H1 (cell line): Measurements from ENCODE around the gene PRR19. TPM values are rescaled to one million over a fixed set of nuclear protein-coding genes. Genes with fewer than 3 reads are reported as not detected.

Source experiments
- CTCF ChIA-PET: fragments of 300-600 bp; sonication (Branson Sonifier 250); formaldehyde crosslinking; loops from one replicate; lab custom pipeline; 2021; ENCODE audit not compliant: partially characterized antibody; lab: Charles Lee
- POLR2A ChIA-PET: fragments of 300-600 bp; sonication (Branson Sonifier 250); formaldehyde crosslinking; loops from one replicate; lab custom pipeline; 2021; ENCODE audit warnings: inconsistent platforms; ENCODE audit not compliant: partially characterized antibody; lab: Charles Lee
- DNase-seq, 2 experiments: peaks; one replicate each; pipeline versions ENCODE4 v3.0.0 to v3.0.0-alpha.2; 2010 to 2022; ENCODE audit warnings: low spot score in 2 of 2, low read depth in 1 of 2, mixed read lengths in 1 of 2
- FAIRE-seq: peaks from 2 replicates; lab custom pipeline; 2011; peaks lifted over from hg19 to GRCh38; lab: Jason Lieb, UNC
- H2AFZ ChIP-seq: 2 replicates; pipeline ENCODE4 v1.8.1; 2012; ENCODE audit warnings: low read length, inconsistent platforms
- H2AK5ac ChIP-seq: 2 replicates; pipeline ENCODE4 v1.6.1; 2013; ENCODE audit warnings: low read depth, low read length
- H2BK120ac ChIP-seq: replicated peaks from 2 replicates; pipeline ENCODE3; 2013; ENCODE audit warnings: low read depth, low read length, inconsistent platforms
- H2BK12ac ChIP-seq: 2 replicates; pipeline ENCODE4 v1.6.1; 2013; ENCODE audit warnings: low read depth, low read length
- H2BK15ac ChIP-seq: 2 replicates; pipeline ENCODE4 v1.6.1; 2013; ENCODE audit warnings: low read length
- H2BK20ac ChIP-seq: 2 replicates; pipeline ENCODE4 v1.6.1; 2013; ENCODE audit warnings: low read length
- H2BK5ac ChIP-seq: 2 replicates; pipeline ENCODE4 v1.6.1; 2013; ENCODE audit warnings: low read depth, low read length
- H3K14ac ChIP-seq: 2 replicates; pipeline ENCODE4 v1.6.1; 2013; ENCODE audit warnings: inconsistent platforms; ENCODE audit not compliant: insufficient read length
- H3K18ac ChIP-seq: 2 replicates; pipeline ENCODE4 v1.6.1; 2013; ENCODE audit warnings: low read length; ENCODE audit errors: extremely low read depth
- H3K23ac ChIP-seq: 2 replicates; pipeline ENCODE4 v1.6.1; 2013; ENCODE audit warnings: inconsistent platforms; ENCODE audit not compliant: insufficient read length
- H3K23me2 ChIP-seq: 2 replicates; pipeline ENCODE4 v1.6.1; 2013; ENCODE audit warnings: low read depth, low read length
- H3K27ac ChIP-seq: 2 replicates; pipeline ENCODE4 v1.6.1; 2011; ENCODE audit warnings: low read depth, low read length, inconsistent platforms
- H3K27me3 ChIP-seq, 4 experiments: replicated peaks in 1 of 4; 1 replicate in 1 of 4; 2 replicates in 3 of 4; pipeline versions ENCODE4 v1.6.1 to v1.8.1; 2011 to 2013; ENCODE audit warnings: low read length in 3 of 4, mild to moderate bottlenecking in 3 of 4, inconsistent platforms in 2 of 4, mixed read lengths in 2 of 4, moderate library complexity in 1 of 4; ENCODE audit not compliant: control insufficient read depth in 3 of 4, insufficient read depth in 3 of 4; ENCODE audit errors: extremely low read depth in 1 of 4
- H3K36me3 ChIP-seq, 4 experiments: 2 replicates each; pipeline versions ENCODE4 v1.6.1 to v1.8.1; 2011 to 2013; ENCODE audit warnings: mild to moderate bottlenecking in 4 of 4, low read length in 3 of 4, moderate library complexity in 2 of 4, control low read depth in 1 of 4, inconsistent platforms in 1 of 4; ENCODE audit not compliant: insufficient read depth in 4 of 4, control insufficient read depth in 2 of 4
- H3K4ac ChIP-seq: replicated peaks from 2 replicates; pipeline ENCODE3; 2013; ENCODE audit warnings: low read length, low read depth, mixed read lengths, inconsistent platforms; ENCODE audit not compliant: insufficient read length
- H3K4me1 ChIP-seq, 4 experiments: replicated peaks in 1 of 4; 1 replicate in 1 of 4; 2 replicates in 3 of 4; pipeline versions ENCODE4 v1.6.1 to v1.8.1; 2011 to 2013; ENCODE audit warnings: low read length in 3 of 4, inconsistent platforms in 2 of 4, mixed read lengths in 1 of 4; ENCODE audit not compliant: insufficient read depth in 4 of 4, control insufficient read depth in 3 of 4
- H3K4me2 ChIP-seq, 2 experiments: 2 replicates each; pipeline versions ENCODE4 v1.6.1 to v1.8.1; 2011 to 2013; ENCODE audit warnings: low read depth in 2 of 2, low read length in 2 of 2, control low read depth in 1 of 2, inconsistent platforms in 1 of 2, mild to moderate bottlenecking in 1 of 2; ENCODE audit not compliant: insufficient read depth in 1 of 2
- H3K4me3 ChIP-seq, 4 experiments: fragments of 200-600, 300-600 bp in 1 of 4; sonication (generic), shearing (Covaris generic), sonication (Bioruptor Twin) in 1 of 4; 2 replicates each; pipeline versions ENCODE4 v1.5.1 to v1.8.1; 2011 to 2016; ENCODE audit warnings: low read length in 4 of 4, low read depth in 3 of 4, control low read depth in 2 of 4, inconsistent platforms in 2 of 4, mild to moderate bottlenecking in 2 of 4, mixed read lengths in 1 of 4, moderate library complexity in 1 of 4; ENCODE audit not compliant: insufficient read depth in 2 of 4; ENCODE audit errors: extremely low read depth in 1 of 4
- H3K56ac ChIP-seq: replicated peaks from 2 replicates; pipeline ENCODE3; 2013; ENCODE audit warnings: low read depth, mild to moderate bottlenecking, mixed read lengths, low read length, inconsistent platforms; ENCODE audit not compliant: insufficient read length
- H3K79me1 ChIP-seq: 2 replicates; pipeline ENCODE4 v1.6.1; 2013; ENCODE audit warnings: low read depth, low read length, control low read depth
- H3K79me2 ChIP-seq, 2 experiments: 2 replicates each; pipeline versions ENCODE4 v1.6.1 to v1.8.1; 2012 to 2013; ENCODE audit warnings: low read length in 2 of 2, mild to moderate bottlenecking in 2 of 2, inconsistent platforms in 1 of 2; ENCODE audit not compliant: insufficient read depth in 2 of 2, control insufficient read depth in 1 of 2
- H3K9ac ChIP-seq, 4 experiments: replicated peaks in 1 of 4; 1 replicate in 1 of 4; 2 replicates in 3 of 4; pipeline versions ENCODE4 v1.6.1 to v1.8.1; 2011 to 2013; ENCODE audit warnings: low read depth in 3 of 4, low read length in 3 of 4, control low read depth in 2 of 4, mild to moderate bottlenecking in 2 of 4, moderate library complexity in 2 of 4, inconsistent platforms in 1 of 4; ENCODE audit errors: extremely low read depth in 1 of 4
- H3K9me3 ChIP-seq, 2 experiments: 2 replicates each; pipeline versions ENCODE4 v1.6.1 to v1.8.1; 2012 to 2013; ENCODE audit warnings: mild to moderate bottlenecking in 2 of 2, moderate library complexity in 2 of 2, control low read depth in 1 of 2, inconsistent platforms in 1 of 2, low read depth in 1 of 2, low read length in 1 of 2, mixed read lengths in 1 of 2; ENCODE audit not compliant: insufficient read depth in 2 of 2
- H4K20me1 ChIP-seq, 2 experiments: replicated peaks in 1 of 2; 2 replicates each; pipeline versions ENCODE3 to v1.8.1; 2011 to 2013; ENCODE audit warnings: inconsistent platforms in 2 of 2, low read length in 2 of 2, mild to moderate bottlenecking in 1 of 2; ENCODE audit not compliant: insufficient read depth in 2 of 2, control insufficient read depth in 1 of 2
- H4K5ac ChIP-seq: 2 replicates; pipeline ENCODE4 v1.6.1; 2013; ENCODE audit warnings: low read length, low read depth, mixed read lengths, inconsistent platforms; ENCODE audit not compliant: insufficient read length
- H4K8ac ChIP-seq: 2 replicates; pipeline ENCODE4 v1.8.0; 2013; ENCODE audit warnings: mild to moderate bottlenecking, moderate library complexity, low read length, inconsistent platforms; ENCODE audit not compliant: insufficient read depth; ENCODE audit errors: extremely low read depth
- H4K91ac ChIP-seq: replicated peaks from 2 replicates; pipeline ENCODE3; 2013; ENCODE audit warnings: low read length, mixed read lengths, inconsistent platforms; ENCODE audit not compliant: insufficient read length
- WGBS, 2 experiments: shearing (Covaris generic) in 1 of 2; methylation state at CpG; one replicate each; pipeline versions ENCODE4 v1.1.6 to v1.1.7; 2013 to 2015; ENCODE audit warnings: low lambda C conversion rate in 2 of 2, mixed read lengths in 2 of 2, inconsistent platforms in 1 of 2, low coverage in 1 of 2, missing lambda C conversion rate in 1 of 2; ENCODE audit not compliant: insufficient replicate concordance in 2 of 2, insufficient coverage in 1 of 2, insufficient read length in 1 of 2; ENCODE audit errors: extremely low coverage in 1 of 2, missing lambda C conversion rate in 1 of 2; 5-methylcytosine and 5-hydroxymethylcytosine counted together
- polyA plus RNA-seq, 7 experiments: library from polyadenylated mRNA; depleted of rRNA in 3 of 7; stranded (reverse) in 5 of 7; unstranded in 2 of 7; fragments of >200 nt in 5 of 7; fragments of 200-250 nt in 2 of 7; gene quantifications; 1 replicate in 5 of 7; 2 replicates in 1 of 7; 4 replicates in 1 of 7; pipeline versions ENCODE4 v1.2.1 to v1.2.3, GENCODE V29; 2011 to 2013; ENCODE audit warnings: missing spikeins in 2 of 7, mixed read lengths in 2 of 7
- total RNA-seq: library from RNA; stranded (reverse); fragmentation: NEBNext Ultra II Directional; extraction: Animal tissue kit (Norgen Biotek cat#: 25700); gene quantifications from 2 replicates; pipeline ENCODE4 v1.2.1, GENCODE V29; 2021

The PRR19 gene
- total and polyA plus RNA-seq, 2 of the 8 experiments (the other 6 are each of a cell fraction or from before 2014, with no cell fraction given), result 7.2 to 7.5 TPM

DNA sequence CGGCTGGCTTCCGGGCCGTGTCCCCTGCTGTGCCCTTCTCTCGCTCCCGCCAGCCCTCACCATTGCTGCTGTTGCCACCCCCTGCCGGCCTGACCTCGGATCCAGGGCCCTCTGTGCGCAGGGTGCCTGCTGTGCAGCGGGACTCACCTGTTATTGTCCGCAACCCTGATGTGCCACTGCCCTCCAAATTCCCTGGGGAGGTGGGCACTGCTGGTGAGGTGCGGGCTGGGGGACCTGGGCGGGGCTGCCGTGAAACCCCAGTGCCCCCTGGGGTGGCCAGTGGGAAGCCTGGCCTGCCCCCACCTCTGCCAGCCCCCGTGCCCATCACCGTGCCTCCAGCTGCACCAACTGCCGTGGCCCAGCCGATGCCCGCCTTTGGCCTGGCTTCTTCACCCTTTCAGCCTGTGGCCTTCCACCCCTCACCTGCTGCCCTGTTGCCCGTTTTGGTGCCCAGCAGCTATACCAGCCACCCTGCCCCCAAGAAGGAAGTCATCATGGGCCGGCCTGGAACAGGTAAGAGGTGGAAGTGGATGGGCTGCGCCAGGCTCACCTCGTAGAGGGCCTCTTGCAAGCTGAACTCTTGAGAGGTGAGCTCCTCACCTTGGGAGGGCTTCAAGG is 27.8 kb upstream of the PRR19 start:
- H3K9me3 ChIP-seq, result no peaks in the 10 kb centered on the region
- no peak overlapping the region for H4K91ac ChIP-seq
- H2AFZ ChIP-seq, result no peak overlapping the region
- H3K4ac ChIP-seq, result no peak overlapping the region
- no peak overlapping the region; the same call in 1 of the 2 replicates for H4K8ac ChIP-seq
- H3K23me2 ChIP-seq, result peaks cover 5% of the 10 kb centered on the region; the same call in 1 of the 2 replicates
- H3K79me2 ChIP-seq, result peaks cover 0 to 9% of the 10 kb centered on the region in 2 experiments; a peak in 1 of 4 replicates
- no peak overlapping the region for H2BK15ac ChIP-seq
- CTCF ChIA-PET, result interaction anchor here (0.8 to 2.3 kb wide), 5 partner anchors 20 to 58 kb away, joined by 3 to 24 read pairs (median 4); partner anchors contain the start of gene GSK3A
- no peak overlapping the region for H3K4me2 ChIP-seq
- H2AK5ac ChIP-seq, result no peak overlapping the region
- H4K5ac ChIP-seq, result no peak overlapping the region
- no peak overlapping the region for H3K56ac ChIP-seq
- H2BK12ac ChIP-seq, result no peak overlapping the region
- peaks cover 0 to 15% (median 5%) of the 10 kb centered on the region in 4 experiments; a peak in 2 of 8 replicates for H3K36me3 ChIP-seq
- no peak overlapping the region for H2BK5ac ChIP-seq
- no peak overlapping the region for H2BK120ac ChIP-seq
- H3K79me1 ChIP-seq, result peaks cover 5% of the 10 kb centered on the region
- H2BK20ac ChIP-seq, result no peak overlapping the region
- H3K14ac ChIP-seq, result no peak overlapping the region
- no peak overlapping the region for H3K18ac ChIP-seq
- WGBS, 2 experiments, result 94% methylated on average over 21 of the region's 22 CpGs; no CpG with 5 or more reads in 1 of the 2 experiments
- FAIRE-seq, result no peak
- H3K23ac ChIP-seq, result no peak overlapping the region
- POLR2A ChIA-PET, result interaction anchor here (1.0 to 1.5 kb wide), 3 partner anchors 9 to 28 kb away, joined by 3 to 5 read pairs (median 3); no protein-coding TSS in a partner anchor
- no peak overlapping the region for H3K4me3 ChIP-seq
- H4K20me1 ChIP-seq, result peaks cover 0 to 9% of the 10 kb centered on the region in 2 experiments
- DNase-seq, result no peak
- H3K4me1 ChIP-seq, result peaks cover 0 to 20% (median 8%) of the 10 kb centered on the region in 4 experiments; a peak in 5 of 7 replicates
- H3K27me3 ChIP-seq, result no peaks in the 10 kb centered on the region
- H3K27ac ChIP-seq, result no peak overlapping the region
- H3K9ac ChIP-seq, result no peak overlapping the region
